ENCODE data around the gene TMC5.
"Not testable (repeated sequence)": the region's sequence is repeated elsewhere in the genome, so short reads cannot be mapped to it uniquely, and the experiment has no call there.

The TMC5 gene

DNA sequence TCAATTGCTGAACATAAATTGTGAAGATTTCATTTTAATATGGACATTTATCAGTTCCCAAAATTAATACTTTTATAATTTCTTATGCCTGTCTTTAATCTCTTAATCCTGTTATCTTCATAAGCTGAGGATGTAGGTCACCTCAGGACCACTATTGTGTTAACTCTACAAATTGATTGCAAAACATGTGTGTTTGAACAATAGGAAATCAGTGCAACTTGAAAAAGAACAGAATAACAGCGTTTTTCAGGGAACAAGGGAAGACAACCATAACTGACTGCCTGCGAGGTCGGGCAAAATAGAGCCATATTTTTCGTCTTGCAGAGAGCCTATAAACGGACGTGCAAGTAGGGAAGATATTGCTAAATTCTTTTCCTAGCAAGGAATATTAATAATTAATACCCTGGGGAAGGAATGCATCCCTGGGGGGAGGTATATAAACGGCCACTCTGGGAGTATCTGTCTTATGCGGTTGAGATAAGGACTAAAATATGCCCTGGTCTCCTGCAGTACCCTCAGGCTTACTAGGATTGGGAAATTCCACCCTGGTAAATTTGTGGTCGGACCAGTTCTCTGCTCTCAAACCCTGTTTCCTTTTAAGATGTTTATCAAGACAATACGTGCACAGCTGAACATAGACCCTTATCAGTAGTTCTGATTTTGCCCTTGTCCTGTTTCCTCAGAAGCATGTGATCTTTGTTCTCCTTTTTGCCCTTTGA, 125.8 kb downstream of the TMC5 start:
- DNase-seq; H3K4me3 ChIP-seq (ENCODE audit: insufficient read depth, low read depth, low read length, poor library complexity, severe bottlenecking); H3K9me3 ChIP-seq (ENCODE audit: control insufficient read depth, low read length); H3K4me1 ChIP-seq (ENCODE audit: control insufficient read depth, insufficient read depth, low read length, poor library complexity, severe bottlenecking); H3K27me3 ChIP-seq (replicated peaks; ENCODE audit: control insufficient read depth, insufficient read depth, low read length, poor library complexity, severe bottlenecking); H3K27ac ChIP-seq (ENCODE audit: insufficient read depth, low read length, poor library complexity, severe bottlenecking): not testable (repeated sequence)
- H3K36me3 ChIP-seq (ENCODE audit: control insufficient read depth, insufficient read depth, low read length): peaks cover 38% of the 10 kb centered on the region

DNA sequence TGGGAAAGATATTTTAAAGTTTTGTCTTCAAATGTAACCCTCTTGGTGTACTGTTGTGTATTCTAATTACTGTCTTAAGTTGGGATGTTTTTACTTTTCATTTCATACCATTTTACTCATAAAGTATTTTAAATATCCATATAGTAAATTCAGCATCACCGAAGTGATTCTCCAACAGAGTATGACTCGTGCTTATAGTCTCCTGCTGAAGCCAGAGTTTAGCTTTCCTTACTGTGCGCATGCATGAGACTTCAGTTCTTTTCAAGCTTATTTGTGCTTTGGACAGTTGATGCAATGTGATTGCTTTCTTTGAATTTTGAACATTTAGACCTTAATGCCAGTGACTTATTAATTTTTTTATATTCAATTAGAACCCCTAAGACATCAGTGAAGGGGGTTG, 130.5 kb downstream of the TMC5 start:
- Histone ChIP-seq H3K4me3 (ENCODE audit: insufficient read depth, low read depth, low read length, poor library complexity, severe bottlenecking) (no peak overlapping the region), H3K27me3 (replicated peaks; ENCODE audit: control insufficient read depth, insufficient read depth, low read length, poor library complexity, severe bottlenecking) (no peaks in the 10 kb centered on the region), H3K36me3 (ENCODE audit: control insufficient read depth, insufficient read depth, low read length) (peaks cover 29% of the 10 kb centered on the region), H3K9me3 (ENCODE audit: control insufficient read depth, low read length) (no peaks in the 10 kb centered on the region), H3K27ac (ENCODE audit: insufficient read depth, low read length, poor library complexity, severe bottlenecking) (no peak overlapping the region), H3K4me1 (ENCODE audit: control insufficient read depth, insufficient read depth, low read length, poor library complexity, severe bottlenecking) (no peaks in the 10 kb centered on the region)
- DNase-seq: no peak

Data from effector memory CD4-positive, alpha-beta T cell (primary cell).